ENCODE data around the gene HTRA3. TPM values are rescaled to one million over a fixed set of nuclear protein-coding genes. Genes with fewer than 3 reads are reported as not detected.

HTRA3 gene
- total RNA-seq, 1 donor from 2014 or later, result 3.5 TPM

GRCh38 chr4:8230033-8230432, 39.5 kb upstream of the HTRA3 start:
- peaks cover 24% of the 10 kb centered on the region for H3K4me1 Mint-ChIP-seq (ENCODE audit: low read depth)
- no peaks in the 10 kb centered on the region for H3K9me3 Mint-ChIP-seq (ENCODE audit: low read depth)
- TF ChIP-seq, protein P1, sequence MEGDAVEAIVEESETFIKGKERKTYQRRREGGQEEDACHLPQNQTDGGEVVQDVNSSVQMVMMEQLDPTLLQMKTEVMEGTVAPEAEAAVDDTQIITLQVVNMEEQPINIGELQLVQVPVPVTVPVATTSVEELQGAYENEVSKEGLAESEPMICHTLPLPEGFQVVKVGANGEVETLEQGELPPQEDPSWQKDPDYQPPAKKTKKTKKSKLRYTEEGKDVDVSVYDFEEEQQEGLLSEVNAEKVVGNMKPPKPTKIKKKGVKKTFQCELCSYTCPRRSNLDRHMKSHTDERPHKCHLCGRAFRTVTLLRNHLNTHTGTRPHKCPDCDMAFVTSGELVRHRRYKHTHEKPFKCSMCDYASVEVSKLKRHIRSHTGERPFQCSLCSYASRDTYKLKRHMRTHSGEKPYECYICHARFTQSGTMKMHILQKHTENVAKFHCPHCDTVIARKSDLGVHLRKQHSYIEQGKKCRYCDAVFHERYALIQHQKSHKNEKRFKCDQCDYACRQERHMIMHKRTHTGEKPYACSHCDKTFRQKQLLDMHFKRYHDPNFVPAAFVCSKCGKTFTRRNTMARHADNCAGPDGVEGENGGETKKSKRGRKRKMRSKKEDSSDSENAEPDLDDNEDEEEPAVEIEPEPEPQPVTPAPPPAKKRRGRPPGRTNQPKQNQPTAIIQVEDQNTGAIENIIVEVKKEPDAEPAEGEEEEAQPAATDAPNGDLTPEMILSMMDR (IDR thresholded peaks at IDR 0.05), result no peak
- no peaks in the 10 kb centered on the region for H3K27me3 Mint-ChIP-seq (ENCODE audit: low read depth)
- no peak overlapping the region for H3K27ac Mint-ChIP-seq (ENCODE audit: unreplicated experiment)
- no peak for DNase-seq (ENCODE audit: low spot score)
- no peaks in the 10 kb centered on the region for H3K36me3 Mint-ChIP-seq (ENCODE audit: low read depth)
- H3K4me3 Mint-ChIP-seq (ENCODE audit: unreplicated experiment), result no peak overlapping the region

GRCh38 chr4:8230891-8231290, 38.7 kb upstream of the HTRA3 start:
- Mint-ChIP-seq H3K4me1 (ENCODE audit: low read depth) (peaks cover 20% of the 10 kb centered on the region), H3K4me3 (ENCODE audit: unreplicated experiment) (no peak overlapping the region), H3K36me3 (ENCODE audit: low read depth) (no peaks in the 10 kb centered on the region), H3K27me3 (ENCODE audit: low read depth) (no peaks in the 10 kb centered on the region), H3K27ac (ENCODE audit: unreplicated experiment) (no peak overlapping the region), H3K9me3 (ENCODE audit: low read depth) (no peaks in the 10 kb centered on the region)
- TF ChIP-seq, protein P1 (IDR thresholded peaks at IDR 0.05), result no peak
- DNase-seq (ENCODE audit: low spot score), result no peak

GRCh38 chr4:8231551-8232049, 38.0 kb upstream of the HTRA3 start:
- Mint-ChIP-seq H3K4me3 (ENCODE audit: unreplicated experiment) (no peak overlapping the region), H3K27me3 (ENCODE audit: low read depth) (no peaks in the 10 kb centered on the region), H3K4me1 (ENCODE audit: low read depth) (peaks cover 13% of the 10 kb centered on the region), H3K36me3 (ENCODE audit: low read depth) (no peaks in the 10 kb centered on the region), H3K27ac (ENCODE audit: unreplicated experiment) (no peak overlapping the region), H3K9me3 (ENCODE audit: low read depth) (no peaks in the 10 kb centered on the region)
- TF ChIP-seq, protein P1 (IDR thresholded peaks at IDR 0.05), result no peak
- DNase-seq (ENCODE audit: low spot score), result no peak

DNA sequence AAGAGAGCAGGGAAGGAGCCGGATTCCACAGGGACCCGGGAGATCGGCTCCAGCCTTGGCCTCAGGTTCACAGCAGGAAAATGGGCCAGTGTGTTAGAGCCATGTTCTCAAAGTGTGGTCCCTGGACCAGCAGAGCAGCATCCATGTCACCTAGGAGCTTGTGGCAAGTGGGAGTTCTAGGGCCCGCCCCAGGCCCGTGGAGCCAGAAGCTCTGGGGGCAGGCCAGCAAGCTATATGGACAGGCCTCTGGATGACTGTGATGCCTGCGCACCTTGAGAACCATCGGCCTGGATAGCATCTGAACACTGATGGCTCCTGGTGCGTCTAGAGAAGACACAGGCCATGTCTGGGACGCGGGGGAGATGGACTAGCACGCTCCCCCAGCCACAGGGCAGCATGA, 36.8 kb upstream of the HTRA3 start:
- Mint-ChIP-seq H3K27ac (ENCODE audit: unreplicated experiment) (no peak overlapping the region), H3K4me1 (ENCODE audit: low read depth) (peaks cover 12% of the 10 kb centered on the region), H3K9me3 (ENCODE audit: low read depth) (no peaks in the 10 kb centered on the region), H3K4me3 (ENCODE audit: unreplicated experiment) (no peak overlapping the region), H3K36me3 (ENCODE audit: low read depth) (no peaks in the 10 kb centered on the region), H3K27me3 (ENCODE audit: low read depth) (no peaks in the 10 kb centered on the region)
- TF ChIP-seq, protein P1 (IDR thresholded peaks at IDR 0.05), result no peak
- no peak for DNase-seq (ENCODE audit: low spot score)

DNA sequence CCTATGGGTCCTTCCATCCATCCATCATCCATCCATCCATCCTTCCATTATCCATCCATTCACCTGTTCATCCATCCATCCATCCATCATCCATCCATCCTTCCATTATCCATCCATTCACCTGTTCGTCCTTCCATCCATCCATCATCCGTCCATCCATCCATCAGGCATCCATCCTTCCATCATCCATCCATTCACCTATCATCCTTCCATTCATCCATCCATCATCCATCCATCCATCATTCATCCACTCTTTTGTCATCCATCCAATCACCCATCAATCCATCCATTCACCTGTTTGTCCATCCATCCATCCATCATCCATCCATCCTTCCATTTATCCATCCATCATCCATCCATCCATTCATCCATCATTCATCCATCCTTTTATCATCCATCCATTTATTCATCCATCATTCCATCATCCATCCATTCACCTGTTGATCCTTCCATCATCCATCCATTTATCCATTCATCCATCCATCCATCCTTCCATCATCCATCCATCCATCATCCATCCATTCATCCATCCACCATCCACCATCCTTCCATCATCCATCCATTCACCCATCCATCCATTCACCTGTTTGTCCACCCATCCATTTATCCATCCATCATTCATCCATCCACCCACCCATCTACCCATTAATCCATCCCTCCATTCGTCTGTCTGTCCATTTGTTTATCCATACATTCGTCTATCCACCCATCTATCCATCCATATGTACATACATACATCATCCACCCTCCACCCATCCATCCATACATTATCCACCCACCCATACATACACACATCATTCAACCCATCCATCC, 35.7 kb upstream of the HTRA3 start:
- TF ChIP-seq, protein P1 (IDR thresholded peaks at IDR 0.05), result no peak
- H3K9me3 Mint-ChIP-seq (ENCODE audit: low read depth), result no peaks in the 10 kb centered on the region
- no peaks in the 10 kb centered on the region for H3K36me3 Mint-ChIP-seq (ENCODE audit: low read depth)
- peaks cover 8% of the 10 kb centered on the region for H3K4me1 Mint-ChIP-seq (ENCODE audit: low read depth)
- no peak for DNase-seq (ENCODE audit: low spot score)
- H3K27ac Mint-ChIP-seq (ENCODE audit: unreplicated experiment), result no peak overlapping the region
- no peaks in the 10 kb centered on the region for H3K27me3 Mint-ChIP-seq (ENCODE audit: low read depth)
- H3K4me3 Mint-ChIP-seq (ENCODE audit: unreplicated experiment), result no peak overlapping the region

Data from chondrocyte (in vitro differentiated cells).